PC-9 (cell line): ENCODE data around the gene EML1.

Experiments used
- CTCF ChIP-seq: fragments of 200-600 bp; sonication (generic); conservative IDR thresholded peaks from 2 replicates; pipeline ENCODE4 v1.6.1; 2017; ENCODE audit warnings: mixed run types, antibody characterized with exemption, mild to moderate bottlenecking, moderate library complexity
- EZH2 ChIP-seq: fragments of 200-600 bp; sonication (generic); IDR thresholded peaks from 2 replicates; pipeline ENCODE4 v1.8.0; 2017; ENCODE audit warnings: antibody characterized with exemption, low read depth

- TF ChIP-seq CTCF (no peak), EZH2 (no peak)
Measured at GRCh38 chr14:99902925-99903324, 109.7 kb downstream of the EML1 start.
